Testis (tissue), 2 donors: ENCODE results near the gene TRNAU1AP.

Source experiments
- POLR2A ChIP-seq: fragments of 450-650 bp; IDR thresholded peaks from one replicate; pipeline ENCODE4 v1.6.1; 2017; ENCODE audit warnings: antibody characterized with exemption, mild to moderate bottlenecking, moderate library complexity
- TF ChIP-seq, protein P1 (sequence below), 3 experiments: fragments of 450-650 bp in 2 of 3; fragments of 200-600 bp in 1 of 3; sonication (generic) in 1 of 3; IDR thresholded peaks; one replicate each; pipeline ENCODE4 v1.5.1; 2016 to 2019; ENCODE audit warnings: antibody characterized with exemption in 3 of 3, mild to moderate bottlenecking in 2 of 3, moderate library complexity in 1 of 3

DNA sequence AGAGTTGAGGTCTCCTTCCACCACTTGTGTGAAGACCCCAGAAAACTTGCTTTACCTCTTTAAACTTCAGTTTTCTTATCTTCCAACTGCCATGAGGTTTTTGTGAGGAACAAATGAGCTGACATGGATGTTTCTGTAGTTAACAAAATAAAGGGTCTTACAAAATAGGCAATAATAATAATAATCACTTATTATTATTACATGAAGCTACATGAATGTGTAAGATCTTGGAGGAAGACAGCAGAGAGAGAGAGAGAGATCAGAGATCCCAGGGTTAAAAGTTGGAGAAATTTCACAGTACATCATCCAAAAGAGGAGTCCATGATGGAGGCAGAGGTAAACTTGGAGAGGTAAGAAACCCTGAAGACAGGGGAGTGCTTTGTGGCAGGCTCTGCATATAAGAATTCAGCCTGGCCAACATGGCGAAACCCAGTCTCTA lies 36.3 kb upstream of the TRNAU1AP start:
- TF ChIP-seq, protein P1, sequence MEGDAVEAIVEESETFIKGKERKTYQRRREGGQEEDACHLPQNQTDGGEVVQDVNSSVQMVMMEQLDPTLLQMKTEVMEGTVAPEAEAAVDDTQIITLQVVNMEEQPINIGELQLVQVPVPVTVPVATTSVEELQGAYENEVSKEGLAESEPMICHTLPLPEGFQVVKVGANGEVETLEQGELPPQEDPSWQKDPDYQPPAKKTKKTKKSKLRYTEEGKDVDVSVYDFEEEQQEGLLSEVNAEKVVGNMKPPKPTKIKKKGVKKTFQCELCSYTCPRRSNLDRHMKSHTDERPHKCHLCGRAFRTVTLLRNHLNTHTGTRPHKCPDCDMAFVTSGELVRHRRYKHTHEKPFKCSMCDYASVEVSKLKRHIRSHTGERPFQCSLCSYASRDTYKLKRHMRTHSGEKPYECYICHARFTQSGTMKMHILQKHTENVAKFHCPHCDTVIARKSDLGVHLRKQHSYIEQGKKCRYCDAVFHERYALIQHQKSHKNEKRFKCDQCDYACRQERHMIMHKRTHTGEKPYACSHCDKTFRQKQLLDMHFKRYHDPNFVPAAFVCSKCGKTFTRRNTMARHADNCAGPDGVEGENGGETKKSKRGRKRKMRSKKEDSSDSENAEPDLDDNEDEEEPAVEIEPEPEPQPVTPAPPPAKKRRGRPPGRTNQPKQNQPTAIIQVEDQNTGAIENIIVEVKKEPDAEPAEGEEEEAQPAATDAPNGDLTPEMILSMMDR (IDR thresholded peaks at IDR 0.05), result no peak
- TF ChIP-seq POLR2A, result no peak
